OCI-LY1 (cell line): Measurements from ENCODE around the gene ASF1B.

Experiments used
- H2AFZ ChIP-seq: fragments of 200-600 bp; sonication (generic), shearing (Covaris generic); 2 replicates; pipeline ENCODE4 v1.6.0; 2014; ENCODE audit warnings: antibody characterized with exemption, mild to moderate bottlenecking, low read length
- H3F3A ChIP-seq: fragments of 200-600 bp; sonication (generic), shearing (Covaris generic); 2 replicates; pipeline ENCODE4 v1.6.0; 2014; ENCODE audit warnings: mild to moderate bottlenecking, antibody characterized with exemption, low read length, moderate library complexity; ENCODE audit not compliant: insufficient read depth
- H3K27ac ChIP-seq: fragments of 200-600 bp; sonication (generic); 2 replicates; pipeline ENCODE4 v1.5.1; 2014; ENCODE audit warnings: low read length, mixed run types, mild to moderate bottlenecking, low read depth; ENCODE audit not compliant: poor library complexity, severe bottlenecking
- H3K27me3 ChIP-seq: fragments of 200-600 bp; sonication (generic); 2 replicates; pipeline ENCODE4 v1.6.0; 2014; ENCODE audit warnings: antibody characterized with exemption, mild to moderate bottlenecking, low read length, moderate library complexity; ENCODE audit not compliant: insufficient read depth
- H3K36me3 ChIP-seq: fragments of 200-600 bp; sonication (generic); 2 replicates; pipeline ENCODE4 v1.6.1; 2014; ENCODE audit warnings: mild to moderate bottlenecking, antibody characterized with exemption, low read length, moderate library complexity, mixed read lengths; ENCODE audit not compliant: insufficient read depth
- H3K4me1 ChIP-seq: fragments of 200-600 bp; sonication (generic); 2 replicates; pipeline ENCODE4 v1.5.1; 2014; ENCODE audit warnings: mild to moderate bottlenecking, low read length, moderate library complexity; ENCODE audit not compliant: insufficient read depth, severe bottlenecking
- H3K4me2 ChIP-seq: fragments of 200-600 bp; sonication (generic), shearing (Covaris generic); 2 replicates; pipeline ENCODE4 v1.6.1; 2014; ENCODE audit warnings: low read length
- H3K4me3 ChIP-seq: fragments of 200-600 bp; sonication (generic); 2 replicates; pipeline ENCODE4 v1.5.1; 2014; ENCODE audit warnings: low read length, low read depth, mild to moderate bottlenecking, mixed read lengths; ENCODE audit not compliant: poor library complexity, severe bottlenecking
- H3K79me2 ChIP-seq: fragments of 200-600 bp; shearing (Covaris generic); 2 replicates; pipeline ENCODE4 v1.6.1; 2016; ENCODE audit warnings: mixed run types, low read length, mixed read lengths; ENCODE audit not compliant: insufficient read depth
- H3K9ac ChIP-seq: fragments of 200-600 bp; sonication (generic), shearing (Covaris generic); 2 replicates; pipeline ENCODE4 v1.6.1; 2014; ENCODE audit warnings: mild to moderate bottlenecking, low read length, mixed read lengths
- H3K9me2 ChIP-seq: fragments of 200-600 bp; sonication (generic), shearing (Covaris generic); 2 replicates; pipeline ENCODE4 v1.6.1; 2014; ENCODE audit warnings: low read depth, mild to moderate bottlenecking, low read length, mixed read lengths
- H3K9me3 ChIP-seq: fragments of 200-600 bp; shearing (Covaris generic); 2 replicates; pipeline ENCODE4 v1.6.1; 2014; ENCODE audit warnings: low read length, mixed read lengths
- H4K20me1 ChIP-seq: fragments of 200-600 bp; sonication (generic), shearing (Covaris generic); 2 replicates; pipeline ENCODE4 v1.6.0; 2016; ENCODE audit warnings: mild to moderate bottlenecking, low read length; ENCODE audit not compliant: insufficient read depth
- CTCF ChIP-seq: fragments of 200-600 bp; sonication (generic), shearing (Covaris generic); IDR thresholded peaks from 2 replicates; pipeline ENCODE4 v1.5.1; 2017; ENCODE audit warnings: mild to moderate bottlenecking, antibody characterized with exemption, low read length, moderate library complexity, mixed read lengths
- EZH2 ChIP-seq: fragments of 200-600 bp; sonication (generic), shearing (Covaris generic); IDR thresholded peaks from 2 replicates; pipeline ENCODE4 v1.8.0; 2017; ENCODE audit warnings: borderline replicate concordance, mixed run types, mild to moderate bottlenecking, antibody characterized with exemption, low read length, moderate library complexity, mixed read lengths

The ASF1B gene

GRCh38 chr19:14072535-14073260 is 63.7 kb downstream of the ASF1B start, which contains the start of gene MISP3:
Gene MISP3 (plus strand): TSS chr19:14072786. CDS start chr19:14073310, 524 bp downstream.
- Histone ChIP-seq H3K9ac (peak within 1 kb of the TSS; percentile 53; the same call in 1 of the 2 replicates), H3K36me3 (no peaks in the 10 kb centered on the region), H4K20me1 (no peaks in the 10 kb centered on the region), H3K27me3 (no peaks in the 10 kb centered on the region), H3K9me2 (no peaks in the 10 kb centered on the region), H3K27ac (no peak within 1 kb of the TSS), H3K79me2 (no peaks in the 10 kb centered on the region), H3K4me3 (peak within 1 kb of the TSS; percentile 63), H2AFZ (no peak within 1 kb of the TSS), H3K4me1 (peaks cover 30% of the 10 kb centered on the region), H3K4me2 (peak within 1 kb of the TSS; percentile 95), H3F3A (no peaks in the 10 kb centered on the region), H3K9me3 (no peaks in the 10 kb centered on the region)
- TF ChIP-seq CTCF (no peak), EZH2 (no peak)

DNA sequence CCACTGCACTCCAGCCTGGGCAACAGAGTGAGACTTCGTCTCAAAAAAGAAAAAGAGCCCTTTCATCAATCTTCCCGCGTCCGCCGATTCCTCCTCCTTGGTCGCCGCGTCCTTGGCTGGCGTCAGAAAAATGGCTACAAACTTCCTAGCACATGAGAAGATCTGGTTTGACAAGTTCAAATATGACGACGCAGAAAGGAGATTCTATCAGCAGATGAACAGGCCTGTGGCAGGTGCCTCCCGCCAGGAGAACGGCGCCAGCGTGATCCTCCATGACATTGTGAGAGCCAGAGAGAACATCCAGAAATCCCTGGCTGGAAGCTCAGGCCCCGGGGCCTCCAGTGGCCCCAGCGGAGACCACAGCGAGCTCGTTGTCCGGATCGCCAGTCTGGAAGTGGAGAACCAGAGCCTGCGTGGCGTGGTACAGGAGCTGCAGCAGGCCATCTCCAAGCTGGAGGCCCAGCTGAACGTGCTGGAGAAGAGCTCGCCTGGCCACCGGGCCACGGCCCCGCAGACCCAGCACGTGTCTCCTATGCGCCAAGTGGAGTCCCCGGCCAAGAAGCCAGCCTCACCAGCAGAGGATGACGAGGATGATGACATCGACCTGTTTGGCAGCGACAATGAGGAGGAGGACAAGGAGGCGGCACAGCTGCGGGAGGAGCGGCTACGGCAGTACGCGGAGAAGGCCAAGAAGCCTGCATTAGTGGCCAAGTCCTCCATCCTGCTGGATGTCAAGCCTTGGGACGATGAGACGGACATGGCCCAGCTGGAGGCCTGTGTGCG is 65.9 kb downstream of the ASF1B start:
- Histone ChIP-seq H3K4me2 (no peak overlapping the region), H3F3A (no peaks in the 10 kb centered on the region), H3K27me3 (no peaks in the 10 kb centered on the region), H3K9me3 (no peaks in the 10 kb centered on the region), H3K79me2 (no peaks in the 10 kb centered on the region), H3K36me3 (no peaks in the 10 kb centered on the region), H3K9ac (no peak overlapping the region), H3K9me2 (no peaks in the 10 kb centered on the region), H4K20me1 (no peaks in the 10 kb centered on the region), H3K27ac (no peak overlapping the region), H3K4me1 (peaks cover 30% of the 10 kb centered on the region), H2AFZ (no peak overlapping the region), H3K4me3 (no peak overlapping the region)
- TF ChIP-seq CTCF = no peak
- TF ChIP-seq EZH2 = no peak
